Esophagus squamous epithelium (tissue), 5 donors: Measurements from ENCODE around the gene UNC5B. TPM values are rescaled to one million over a fixed set of nuclear protein-coding genes. Genes with fewer than 3 reads are reported as not detected.

Source experiments
- DNase-seq: peaks from one replicate; lab custom pipeline; 2025; lab: John Stamatoyannopoulos, UW
- H3K27ac ChIP-seq, 4 donors: fragments of 200-600 bp; sonication (generic); one replicate each; pipeline ENCODE4 v1.5.1; 2016 to 2019; ENCODE audit warnings: mild to moderate bottlenecking in 1 of 4
- H3K27me3 ChIP-seq, 4 donors: fragments of 200-600 bp; sonication (generic); 1 replicate in 3 of 4; 2 replicates in 1 of 4; pipeline versions ENCODE4 v1.5.1 to v1.6.0; 2017 to 2021; ENCODE audit warnings: antibody characterized with exemption in 1 of 4
- H3K36me3 ChIP-seq, 3 donors: fragments of 200-600 bp; sonication (generic); one replicate each; pipeline ENCODE4 v1.5.1; 2016 to 2019
- H3K4me1 ChIP-seq, 3 donors: fragments of 200-600 bp; sonication (generic); one replicate each; pipeline ENCODE4 v1.5.1; 2017 to 2019
- H3K4me3 ChIP-seq, 4 donors: fragments of 200-600 bp; sonication (generic); 1 replicate in 3 of 4; 2 replicates in 1 of 4; pipeline ENCODE4 v1.5.1; 2016 to 2019; ENCODE audit warnings: mild to moderate bottlenecking in 2 of 4, moderate library complexity in 1 of 4
- H3K9me3 ChIP-seq, 3 donors: fragments of 200-600 bp; sonication (generic); one replicate each; pipeline ENCODE4 v1.5.1; 2016 to 2019
- POLR2A ChIP-seq, 4 donors: fragments of 450-650 bp; IDR thresholded peaks; one replicate each; pipeline ENCODE4 v1.6.1; 2017; ENCODE audit warnings: antibody characterized with exemption in 4 of 4, mild to moderate bottlenecking in 4 of 4, moderate library complexity in 3 of 4
- WGBS, 2 donors: methylation state at CpG; one replicate each; pipeline ENCODE4 v1.1.5; 2018; 5-methylcytosine and 5-hydroxymethylcytosine counted together
- intact Hi-C: fragments of 100-400 bp; cut with DNase I; formaldehyde crosslinking; loops from one replicate; pipeline ENCODE4 v1.15.0; 2022
- total RNA-seq, 4 donors: library from RNA; depleted of rRNA; stranded (reverse); fragments of >200 nt; gene quantifications; one replicate each; pipeline ENCODE4 v1.1.0, GENCODE V29; 2016
- TF ChIP-seq, protein P1 (sequence below), 6 experiments: fragments of 450-650 bp in 4 of 6; fragments of 200-600 bp in 2 of 6; sonication (generic) in 2 of 6; IDR thresholded peaks; one replicate each; pipeline ENCODE4 v1.5.1; 2016 to 2019; ENCODE audit warnings: antibody characterized with exemption in 6 of 6, mild to moderate bottlenecking in 4 of 6, moderate library complexity in 4 of 6
- donor health status: DM: yes; HTN: yes; CAD: no.

The UNC5B gene
- total RNA-seq, 4 donors from 2014 or later = 18.9 to 48.1 (median 28.4) TPM

GRCh38 chr10:71303569-71303907, 91.2 kb downstream of the UNC5B start:
- no CpG with 5 or more reads among the region's 1 CpG for whole genome bisulfite sequencing, 2 donors
- H3K4me1 ChIP-seq = peaks cover 12 to 34% (median 14%) of the 10 kb centered on the region in 3 donors
- intact Hi-C loops = no loop called here
- H3K27me3 ChIP-seq = no peaks in the 10 kb centered on the region
- H3K9me3 ChIP-seq = no peaks in the 10 kb centered on the region
- TF ChIP-seq POLR2A (IDR thresholded peaks at IDR 0.05) = no peak
- H3K4me3 ChIP-seq = no peak overlapping the region
- DNase-seq = no peak
- H3K36me3 ChIP-seq = peaks cover 0 to 27% (median 4%) of the 10 kb centered on the region in 3 donors
- H3K27ac ChIP-seq = no peak overlapping the region

GRCh38 chr10:71304914-71305313, 92.5 kb downstream of the UNC5B start:
- H3K27ac ChIP-seq = no peak overlapping the region
- WGBS, 2 donors = 61 to 66% methylated on average over 6 of the region's 6 CpGs
- intact Hi-C loops = no loop called here
- peaks cover 0 to 7% (median 0%) of the 10 kb centered on the region in 4 donors for H3K27me3 ChIP-seq
- TF ChIP-seq, protein P1, sequence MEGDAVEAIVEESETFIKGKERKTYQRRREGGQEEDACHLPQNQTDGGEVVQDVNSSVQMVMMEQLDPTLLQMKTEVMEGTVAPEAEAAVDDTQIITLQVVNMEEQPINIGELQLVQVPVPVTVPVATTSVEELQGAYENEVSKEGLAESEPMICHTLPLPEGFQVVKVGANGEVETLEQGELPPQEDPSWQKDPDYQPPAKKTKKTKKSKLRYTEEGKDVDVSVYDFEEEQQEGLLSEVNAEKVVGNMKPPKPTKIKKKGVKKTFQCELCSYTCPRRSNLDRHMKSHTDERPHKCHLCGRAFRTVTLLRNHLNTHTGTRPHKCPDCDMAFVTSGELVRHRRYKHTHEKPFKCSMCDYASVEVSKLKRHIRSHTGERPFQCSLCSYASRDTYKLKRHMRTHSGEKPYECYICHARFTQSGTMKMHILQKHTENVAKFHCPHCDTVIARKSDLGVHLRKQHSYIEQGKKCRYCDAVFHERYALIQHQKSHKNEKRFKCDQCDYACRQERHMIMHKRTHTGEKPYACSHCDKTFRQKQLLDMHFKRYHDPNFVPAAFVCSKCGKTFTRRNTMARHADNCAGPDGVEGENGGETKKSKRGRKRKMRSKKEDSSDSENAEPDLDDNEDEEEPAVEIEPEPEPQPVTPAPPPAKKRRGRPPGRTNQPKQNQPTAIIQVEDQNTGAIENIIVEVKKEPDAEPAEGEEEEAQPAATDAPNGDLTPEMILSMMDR (IDR thresholded peaks at IDR 0.05) = no peak
- TF ChIP-seq POLR2A (IDR thresholded peaks at IDR 0.05) = no peak
- peaks cover 0 to 15% (median 0%) of the 10 kb centered on the region in 3 donors for H3K36me3 ChIP-seq
- H3K9me3 ChIP-seq = no peaks in the 10 kb centered on the region
- no peak for DNase-seq
- no peak overlapping the region for H3K4me3 ChIP-seq
- peaks cover 12 to 23% (median 14%) of the 10 kb centered on the region in 3 donors for H3K4me1 ChIP-seq

- TF ChIP-seq, protein P1 (IDR thresholded peaks at IDR 0.05) = no peak
- TF ChIP-seq POLR2A (IDR thresholded peaks at IDR 0.05) = no peak
- intact Hi-C loops = no loop called here
- Histone ChIP-seq H3K9me3 (no peaks in the 10 kb centered on the region), H3K27ac (no peak overlapping the region), H3K4me1 (peaks cover 0 to 5% (median 0%) of the 10 kb centered on the region in 3 donors), H3K27me3 (peaks cover 0 to 24% (median 0%) of the 10 kb centered on the region in 4 donors), H3K36me3 (peaks cover 0 to 14% (median 0%) of the 10 kb centered on the region in 3 donors), H3K4me3 (no peak overlapping the region)
- 20 to 72% methylated on average over 1 to 3 of the region's 3 CpGs for whole genome bisulfite sequencing, 2 donors
- DNase-seq = no peak
Observed at GRCh38 chr10:71306979-71307378, 94.6 kb downstream of the UNC5B start.

- Histone ChIP-seq H3K36me3 (peaks cover 0 to 10% (median 0%) of the 10 kb centered on the region in 3 donors), H3K27ac (no peak overlapping the region), H3K9me3 (no peaks in the 10 kb centered on the region), H3K4me3 (no peak overlapping the region), H3K4me1 (peaks cover 0 to 7% (median 0%) of the 10 kb centered on the region in 3 donors), H3K27me3 (peaks cover 0 to 24% (median 0%) of the 10 kb centered on the region in 4 donors)
- 58 to 73% methylated on average over 5 to 8 of the region's 8 CpGs for WGBS, 2 donors
- intact Hi-C loops = no loop called here
- no peak for TF ChIP-seq POLR2A (IDR thresholded peaks at IDR 0.05)
- TF ChIP-seq, protein P1 (IDR thresholded peaks at IDR 0.05) = no peak
- no peak for DNase-seq
Observed at GRCh38 chr10:71307469-71308085, 95.2 kb downstream of the UNC5B start.

GRCh38 chr10:71308244-71308643, 95.9 kb downstream of the UNC5B start:
- intact Hi-C loops = no loop called here
- 71 to 100% methylated on average over 1 of the region's 2 CpGs for WGBS, 2 donors
- TF ChIP-seq POLR2A (IDR thresholded peaks at IDR 0.05) = no peak
- TF ChIP-seq, protein P1 (IDR thresholded peaks at IDR 0.05) = no peak
- no peak for DNase-seq
- no peak overlapping the region for H3K27ac ChIP-seq
- H3K27me3 ChIP-seq = peaks cover 0 to 24% (median 0%) of the 10 kb centered on the region in 4 donors
- H3K36me3 ChIP-seq = peaks cover 0 to 10% (median 0%) of the 10 kb centered on the region in 3 donors
- no peak overlapping the region for H3K4me3 ChIP-seq
- H3K4me1 ChIP-seq = peaks cover 0 to 9% (median 6%) of the 10 kb centered on the region in 3 donors
- H3K9me3 ChIP-seq = no peaks in the 10 kb centered on the region
